GM21367 (cell line): ENCODE results near the gene CD22.

Experiments used
- ATAC-seq: cut with Tn5 transposase; IDR thresholded peaks from one replicate; pipeline ENCODE4 v1.9.1; 2021; ENCODE audit not compliant: unreplicated experiment

Gene CD22

DNA sequence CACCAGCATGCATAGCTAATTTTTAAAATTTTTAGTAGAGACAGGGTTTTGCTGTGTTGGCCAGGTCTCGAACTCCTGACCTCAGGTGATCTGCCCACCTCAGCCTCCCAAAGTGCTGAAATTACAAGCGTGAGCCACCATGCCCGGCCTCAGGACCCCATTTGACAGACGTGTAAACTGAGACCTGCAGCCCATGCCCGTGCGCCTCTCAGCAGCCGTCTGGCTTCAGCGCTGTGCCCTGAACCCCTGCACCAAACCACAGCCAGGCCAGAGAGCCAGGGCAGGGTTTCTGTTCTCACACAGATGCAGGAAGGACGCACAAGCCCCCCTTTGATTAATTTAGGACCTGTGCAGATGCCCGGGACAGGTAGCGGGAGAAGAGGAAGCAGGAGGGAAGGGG lies 11.4 kb downstream of the CD22 start:
- ATAC-seq: no peak

DNA sequence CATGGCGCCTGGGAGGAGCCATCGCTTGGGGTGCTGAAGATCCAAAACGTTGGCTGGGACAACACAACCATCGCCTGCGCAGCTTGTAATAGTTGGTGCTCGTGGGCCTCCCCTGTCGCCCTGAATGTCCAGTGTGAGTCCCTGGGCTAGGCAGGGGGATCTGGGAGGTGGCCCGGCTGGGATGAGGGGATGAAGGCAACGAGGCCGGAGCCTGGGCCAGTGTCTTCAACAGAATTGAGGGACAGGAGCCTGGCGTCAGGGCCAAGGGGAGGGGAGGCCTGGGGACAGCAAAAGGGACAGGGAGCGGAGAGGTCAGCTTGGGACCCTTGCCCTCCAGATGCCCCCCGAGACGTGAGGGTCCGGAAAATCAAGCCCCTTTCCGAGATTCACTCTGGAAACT lies 12.0 kb downstream of the CD22 start:
- ATAC-seq: no peak

DNA sequence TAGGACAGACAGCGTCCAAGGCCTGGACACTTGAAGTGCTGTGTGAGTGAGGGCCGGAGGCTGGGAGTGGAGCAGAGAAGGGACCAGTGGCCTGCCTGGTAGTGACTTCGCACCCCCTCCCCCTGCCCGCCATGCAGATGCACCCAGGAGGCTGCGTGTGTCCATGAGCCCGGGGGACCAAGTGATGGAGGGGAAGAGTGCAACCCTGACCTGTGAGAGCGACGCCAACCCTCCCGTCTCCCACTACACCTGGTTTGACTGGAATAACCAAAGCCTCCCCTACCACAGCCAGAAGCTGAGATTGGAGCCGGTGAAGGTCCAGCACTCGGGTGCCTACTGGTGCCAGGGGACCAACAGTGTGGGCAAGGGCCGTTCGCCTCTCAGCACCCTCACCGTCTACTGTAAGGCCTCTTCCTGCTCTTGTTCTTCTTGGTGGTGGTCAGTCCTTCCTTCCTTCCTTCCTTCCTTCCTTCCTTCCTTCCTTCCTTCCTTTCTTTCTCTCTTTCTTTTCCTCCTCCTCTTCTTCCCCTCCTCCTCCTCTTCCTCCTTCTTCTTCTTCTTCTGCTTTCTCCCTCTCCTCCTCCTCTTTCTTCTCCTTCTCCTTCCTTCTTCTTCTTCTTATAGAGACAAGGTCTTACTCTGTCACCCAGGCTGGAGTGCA lies 12.7 kb downstream of the CD22 start:
- ATAC-seq: no peak

DNA sequence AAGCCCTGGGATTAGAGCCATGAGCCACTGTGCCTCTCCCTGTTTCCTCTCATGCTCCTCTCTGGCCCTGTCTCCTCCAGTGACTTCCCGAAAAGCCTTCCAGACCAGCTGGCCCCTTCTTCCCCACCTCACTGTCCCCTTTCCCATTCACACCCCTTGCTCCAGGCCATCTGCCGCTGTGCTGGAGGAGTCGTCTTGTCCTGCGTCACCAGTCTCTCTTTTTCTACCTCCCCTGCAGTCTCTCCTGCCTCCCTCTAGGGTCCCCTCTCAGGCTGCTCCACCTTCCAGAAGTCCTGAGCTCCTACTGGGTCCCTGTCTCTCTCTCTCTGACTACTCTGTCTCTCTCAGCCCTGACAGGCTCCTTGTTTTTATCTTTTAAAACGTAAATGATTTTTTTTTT lies 13.4 kb downstream of the CD22 start:
- ATAC-seq: no peak

DNA sequence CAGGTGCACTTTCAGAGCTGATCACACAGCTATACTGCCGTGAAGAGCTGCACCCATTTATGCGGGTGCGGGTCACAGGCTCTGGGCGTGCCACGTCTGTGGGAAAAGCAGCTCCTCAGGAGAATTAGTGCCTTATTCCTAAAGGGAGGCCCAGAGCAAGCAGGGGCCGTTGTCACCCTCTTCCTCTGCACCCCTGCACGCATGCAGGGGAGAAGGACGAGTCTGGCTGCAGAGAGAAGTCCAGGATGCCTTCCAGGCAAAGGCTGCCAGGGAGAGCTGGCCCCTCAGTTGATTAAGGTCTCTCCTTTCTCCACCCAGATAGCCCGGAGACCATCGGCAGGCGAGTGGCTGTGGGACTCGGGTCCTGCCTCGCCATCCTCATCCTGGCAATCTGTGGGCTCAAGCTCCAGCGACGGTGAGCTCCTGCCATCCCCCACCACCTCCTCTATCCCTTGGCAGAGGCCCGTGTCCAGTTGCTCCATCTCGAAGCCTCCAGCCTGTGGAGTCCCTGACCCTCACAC lies 15.6 kb downstream of the CD22 start:
- no peak for ATAC-seq

DNA sequence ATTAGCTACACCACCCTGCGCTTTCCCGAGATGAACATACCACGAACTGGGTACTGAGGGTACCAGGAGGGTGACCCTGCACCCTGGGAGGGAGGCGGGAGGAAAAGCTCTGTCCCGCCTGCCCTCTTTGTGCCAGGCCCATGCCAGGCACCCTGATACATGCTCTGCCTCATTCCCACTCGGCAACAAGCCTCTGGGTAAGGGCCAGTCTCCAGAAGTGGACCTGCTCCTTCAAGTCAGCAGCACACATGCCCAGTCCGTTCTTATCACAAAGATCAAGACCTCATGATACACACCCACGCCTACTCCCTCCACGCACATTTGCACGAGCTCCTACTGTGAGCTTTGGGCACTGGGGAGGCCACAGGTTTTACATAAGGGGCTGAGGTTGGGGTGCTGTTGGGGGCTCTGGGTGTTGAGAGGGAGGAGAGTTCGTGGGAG lies 16.7 kb downstream of the CD22 start:
- no peak for ATAC-seq

DNA sequence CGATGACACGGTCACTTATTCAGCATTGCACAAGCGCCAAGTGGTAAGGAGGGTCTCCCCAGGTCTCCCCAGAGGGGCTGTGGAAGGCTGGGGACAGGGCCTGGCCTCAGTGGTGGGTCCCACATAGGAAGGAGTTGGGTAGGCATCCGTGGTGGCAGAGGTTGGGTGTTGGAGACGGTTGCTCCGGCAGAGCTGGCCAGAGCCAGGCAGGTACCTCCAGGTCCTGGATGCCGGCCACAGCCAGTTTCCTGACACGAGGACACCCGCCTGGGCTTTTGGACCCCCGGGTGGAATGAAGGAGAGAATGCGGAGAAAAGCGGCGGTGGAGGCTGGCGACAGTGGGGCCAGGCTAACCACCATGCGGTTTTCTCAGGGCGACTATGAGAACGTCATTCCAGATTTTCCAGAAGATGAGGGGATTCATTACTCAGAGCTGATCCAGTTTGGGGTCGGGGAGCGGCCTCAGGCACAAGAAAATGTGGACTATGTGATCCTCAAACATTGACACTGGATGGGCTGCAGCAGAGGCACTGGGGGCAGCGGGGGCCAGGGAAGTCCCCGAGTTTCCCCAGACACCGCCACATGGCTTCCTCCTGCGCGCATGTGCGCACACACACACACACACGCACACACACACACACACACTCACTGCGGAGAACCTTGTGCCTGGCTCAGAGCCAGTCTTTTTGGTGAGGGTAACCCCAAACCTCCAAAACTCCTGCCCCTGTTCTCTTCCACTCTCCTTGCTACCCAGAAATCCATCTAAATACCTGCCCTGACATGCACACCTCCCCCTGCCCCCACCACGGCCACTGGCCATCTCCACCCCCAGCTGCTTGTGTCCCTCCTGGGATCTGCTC lies 17.4 kb downstream of the CD22 start:
- no peak for ATAC-seq

DNA sequence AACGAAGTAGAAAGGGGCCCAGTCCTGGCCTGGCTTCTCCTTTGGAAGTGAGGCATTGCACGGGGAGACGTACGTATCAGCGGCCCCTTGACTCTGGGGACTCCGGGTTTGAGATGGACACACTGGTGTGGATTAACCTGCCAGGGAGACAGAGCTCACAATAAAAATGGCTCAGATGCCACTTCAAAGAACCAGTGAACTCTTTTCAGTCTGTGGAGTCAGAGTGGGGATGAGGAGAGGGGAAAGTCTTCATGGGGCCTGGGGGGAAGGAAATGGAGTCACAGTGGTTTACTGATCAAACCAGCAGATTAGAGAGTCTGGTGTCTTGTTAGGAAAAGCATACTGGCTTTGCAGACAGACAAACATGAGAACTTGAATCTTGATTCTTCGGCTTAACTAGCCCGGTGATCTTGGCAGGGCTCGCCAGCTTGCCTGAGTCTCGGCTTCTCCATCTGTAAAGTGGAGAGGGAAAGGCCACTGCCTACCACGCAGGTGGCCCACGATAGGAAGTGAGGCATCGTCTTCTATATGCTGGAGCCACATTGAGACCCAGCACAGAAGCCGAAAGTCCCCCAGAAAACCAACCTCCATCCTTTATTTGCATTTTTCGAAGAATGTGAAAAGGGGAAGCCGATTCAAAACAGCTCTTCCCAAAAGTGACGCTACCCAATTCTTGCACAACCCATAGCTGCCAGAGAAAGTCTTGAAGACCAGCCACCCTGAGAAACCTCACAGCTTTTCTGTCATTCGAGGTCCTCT lies 18.4 kb downstream of the CD22 start, which contains the start of gene FFAR1:
Gene FFAR1 (plus strand): TSS at position 732 of the 759 bp plus-strand sequence. CDS start 3,650 bp downstream, outside the sequence.
- peak; percentile 41 for ATAC-seq

DNA sequence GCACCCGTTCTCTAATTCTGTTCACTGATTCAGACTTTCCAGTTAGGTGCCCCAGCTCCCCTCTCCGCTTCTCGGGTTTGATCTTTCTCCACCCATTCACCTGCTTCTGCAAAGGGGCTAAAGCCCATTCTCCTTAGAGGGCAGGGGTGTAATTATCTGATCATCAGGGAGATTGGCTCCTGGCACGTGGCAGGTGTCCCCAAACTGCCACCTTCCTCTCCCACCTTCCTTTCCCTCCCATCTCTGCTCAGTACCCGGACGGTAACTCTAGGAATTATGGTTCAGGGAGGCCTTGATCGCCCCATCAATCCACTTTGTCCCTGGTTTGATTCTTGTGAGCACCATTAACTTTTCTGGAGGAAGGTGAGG lies 18.9 kb downstream of the CD22 start:
- ATAC-seq: no peak

DNA sequence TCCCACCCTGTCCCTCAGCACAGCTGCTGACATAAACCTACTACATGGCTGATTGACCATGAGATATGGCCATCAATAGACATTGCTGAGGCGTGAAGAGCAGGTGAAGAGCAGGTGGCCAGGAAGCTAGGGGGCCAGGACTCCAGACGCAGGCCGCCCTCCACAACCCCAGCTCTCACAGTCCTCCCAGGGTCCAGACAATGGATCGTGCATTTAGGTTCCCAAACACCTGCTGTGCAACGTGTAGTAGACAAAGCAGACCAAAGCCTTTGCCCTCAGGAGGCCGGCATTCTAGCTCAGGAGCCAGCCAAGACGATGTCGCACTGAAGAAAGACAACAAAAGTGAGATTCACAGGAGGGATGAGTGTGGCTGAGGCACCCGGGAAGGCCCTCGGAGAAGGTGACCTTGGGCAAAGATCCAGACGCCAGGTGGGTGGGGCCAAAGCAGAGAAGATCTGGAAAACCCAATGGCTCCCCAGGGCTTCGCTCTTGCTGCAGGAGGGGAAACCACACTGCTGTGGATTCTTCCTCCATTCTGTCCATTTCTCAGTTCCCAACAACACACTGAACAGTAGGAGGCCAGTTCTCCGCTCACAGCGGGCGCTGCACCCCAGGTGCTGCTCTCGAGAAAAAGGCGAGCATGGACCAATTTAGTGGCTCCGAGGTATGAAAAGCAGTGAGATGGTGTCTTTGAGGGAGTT lies 20.1 kb downstream of the CD22 start:
- ATAC-seq: no peak

DNA sequence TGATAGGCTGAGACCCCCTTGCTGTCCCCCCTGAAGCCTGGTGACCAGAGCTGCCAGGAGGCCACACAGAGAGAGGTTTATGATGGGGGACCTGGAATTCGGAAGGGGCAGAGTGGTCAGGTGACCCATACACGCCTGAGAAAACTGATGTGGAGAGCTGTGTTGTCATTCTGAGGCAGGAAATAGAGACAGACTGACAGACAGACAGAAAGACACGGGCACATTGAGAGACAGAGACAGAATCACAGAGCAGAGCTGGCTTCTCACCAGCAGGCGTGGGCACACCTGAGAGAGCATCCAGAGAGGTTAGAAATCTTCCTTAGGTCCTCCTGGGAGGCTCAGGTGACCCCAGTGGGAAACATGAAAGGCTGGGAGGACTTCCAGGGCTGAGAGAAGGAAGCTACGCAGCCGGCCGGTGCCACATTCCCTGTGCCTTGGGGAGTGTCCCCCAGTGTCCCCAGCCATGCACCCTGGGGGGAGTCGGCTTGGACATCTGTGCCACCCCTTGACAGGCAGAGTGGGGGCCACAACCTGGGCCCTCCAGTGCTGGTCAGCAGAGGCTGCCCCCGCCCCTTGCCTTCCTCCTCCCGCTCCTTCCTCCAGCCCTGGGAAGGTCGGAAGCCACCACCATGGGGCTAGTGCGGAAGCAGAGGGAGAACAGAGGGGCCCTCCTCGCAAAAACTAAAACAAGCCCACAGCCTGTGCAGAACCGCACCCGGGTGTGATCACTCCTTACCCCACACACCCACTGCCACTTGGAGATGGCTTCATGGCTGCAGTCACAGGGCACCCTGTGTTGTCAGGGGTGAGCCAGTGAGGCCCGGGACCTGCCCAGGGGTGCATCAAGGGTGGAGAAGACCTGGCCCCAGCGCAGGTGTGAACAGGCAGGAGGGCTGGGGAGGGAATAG lies 20.9 kb downstream of the CD22 start:
- no peak for ATAC-seq

DNA sequence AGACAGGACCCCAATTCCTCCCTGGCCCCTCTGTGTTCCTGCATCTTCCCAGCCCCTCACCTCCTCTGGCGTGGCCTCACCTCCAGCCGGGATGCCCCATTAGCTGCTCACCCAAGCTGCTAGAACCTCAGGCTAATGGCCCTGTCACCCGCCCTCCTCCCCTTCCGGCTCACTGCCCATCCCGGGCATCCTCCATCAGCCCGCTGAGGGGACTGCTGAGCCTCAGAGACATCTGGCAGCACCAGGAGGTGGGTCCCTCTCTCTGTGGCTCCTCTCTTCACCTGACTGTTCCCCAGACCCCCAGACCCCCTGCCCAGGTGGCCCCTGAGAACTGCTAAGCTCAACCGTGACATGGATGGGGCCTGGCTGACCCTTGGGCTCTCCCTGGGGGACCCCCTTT lies 21.6 kb downstream of the CD22 start:
- no peak for ATAC-seq

DNA sequence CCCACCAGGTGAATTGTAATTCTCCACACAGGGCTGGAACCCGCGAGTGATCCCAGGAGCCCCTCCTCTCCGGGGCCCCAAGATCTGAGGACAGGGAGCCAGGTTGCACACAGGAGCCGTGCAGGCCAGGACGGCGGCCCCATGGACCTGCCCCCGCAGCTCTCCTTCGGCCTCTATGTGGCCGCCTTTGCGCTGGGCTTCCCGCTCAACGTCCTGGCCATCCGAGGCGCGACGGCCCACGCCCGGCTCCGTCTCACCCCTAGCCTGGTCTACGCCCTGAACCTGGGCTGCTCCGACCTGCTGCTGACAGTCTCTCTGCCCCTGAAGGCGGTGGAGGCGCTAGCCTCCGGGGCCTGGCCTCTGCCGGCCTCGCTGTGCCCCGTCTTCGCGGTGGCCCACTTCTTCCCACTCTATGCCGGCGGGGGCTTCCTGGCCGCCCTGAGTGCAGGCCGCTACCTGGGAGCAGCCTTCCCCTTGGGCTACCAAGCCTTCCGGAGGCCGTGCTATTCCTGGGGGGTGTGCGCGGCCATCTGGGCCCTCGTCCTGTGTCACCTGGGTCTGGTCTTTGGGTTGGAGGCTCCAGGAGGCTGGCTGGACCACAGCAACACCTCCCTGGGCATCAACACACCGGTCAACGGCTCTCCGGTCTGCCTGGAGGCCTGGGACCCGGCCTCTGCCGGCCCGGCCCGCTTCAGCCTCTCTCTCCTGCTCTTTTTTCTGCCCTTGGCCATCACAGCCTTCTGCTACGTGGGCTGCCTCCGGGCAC lies 22.6 kb downstream of the CD22 start:
- ATAC-seq: no peak

DNA sequence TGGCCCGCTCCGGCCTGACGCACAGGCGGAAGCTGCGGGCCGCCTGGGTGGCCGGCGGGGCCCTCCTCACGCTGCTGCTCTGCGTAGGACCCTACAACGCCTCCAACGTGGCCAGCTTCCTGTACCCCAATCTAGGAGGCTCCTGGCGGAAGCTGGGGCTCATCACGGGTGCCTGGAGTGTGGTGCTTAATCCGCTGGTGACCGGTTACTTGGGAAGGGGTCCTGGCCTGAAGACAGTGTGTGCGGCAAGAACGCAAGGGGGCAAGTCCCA lies 23.1 kb downstream of the CD22 start:
- ATAC-seq: no peak

DNA sequence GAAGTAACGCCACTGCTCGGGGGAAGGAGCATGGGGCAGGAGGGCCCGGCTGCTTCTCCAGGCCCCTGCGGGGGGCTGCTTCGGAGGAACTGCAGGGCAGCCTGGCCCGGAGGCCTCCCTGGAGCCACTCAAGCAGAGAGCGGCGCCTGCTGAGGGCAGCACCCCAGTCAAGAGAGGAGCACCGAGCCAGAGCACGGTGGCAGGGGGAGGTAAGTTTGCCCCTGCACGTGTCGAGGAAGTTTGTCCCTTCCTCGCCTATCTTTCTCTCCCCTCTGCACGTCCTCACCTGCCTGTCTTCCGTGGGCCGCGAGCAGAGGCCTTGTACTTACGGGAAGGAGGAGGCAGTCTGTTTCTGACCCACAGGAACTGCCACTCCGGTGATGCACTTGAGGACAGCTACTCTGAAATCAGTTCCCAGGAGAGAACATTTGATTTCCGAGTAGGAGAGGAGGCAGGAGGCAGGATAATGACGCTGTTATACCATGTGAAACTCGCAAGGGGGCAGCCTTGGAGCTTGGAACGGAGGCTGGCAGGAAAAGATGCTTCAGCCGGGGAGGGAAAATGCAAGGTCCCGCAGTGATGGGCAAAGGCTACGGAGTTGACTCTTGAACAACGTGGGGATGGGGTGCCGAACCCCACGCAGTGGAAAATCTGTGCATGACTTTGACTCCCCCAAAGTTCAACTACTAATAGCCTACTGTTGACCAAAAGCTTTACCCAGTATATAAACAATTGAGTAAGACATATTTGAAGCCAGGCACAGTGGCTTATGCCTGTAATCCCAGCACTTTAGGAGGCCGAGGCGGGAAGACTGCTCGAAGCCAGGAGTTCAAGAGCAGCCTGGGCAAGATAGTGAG lies 23.7 kb downstream of the CD22 start:
- ATAC-seq: no peak

DNA sequence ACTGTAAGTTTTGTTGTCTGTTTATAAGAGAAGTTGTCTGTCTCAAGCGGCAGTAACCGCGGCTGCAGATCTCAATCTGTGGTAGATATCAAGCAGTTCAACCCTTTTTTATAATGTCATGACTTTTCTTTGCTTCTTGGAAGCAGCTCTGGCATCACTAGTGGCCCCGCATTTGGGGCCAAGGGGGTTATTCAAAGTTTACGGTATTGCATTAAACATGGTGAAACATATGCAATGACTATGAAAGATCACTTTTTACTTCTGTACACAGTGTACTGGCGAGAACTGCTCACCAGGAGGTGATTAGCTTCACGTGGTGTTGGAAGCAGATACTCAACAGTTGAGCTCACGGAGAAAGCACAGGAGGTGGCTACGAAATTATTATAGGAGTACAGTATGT lies 24.6 kb downstream of the CD22 start:
- no peak for ATAC-seq

DNA sequence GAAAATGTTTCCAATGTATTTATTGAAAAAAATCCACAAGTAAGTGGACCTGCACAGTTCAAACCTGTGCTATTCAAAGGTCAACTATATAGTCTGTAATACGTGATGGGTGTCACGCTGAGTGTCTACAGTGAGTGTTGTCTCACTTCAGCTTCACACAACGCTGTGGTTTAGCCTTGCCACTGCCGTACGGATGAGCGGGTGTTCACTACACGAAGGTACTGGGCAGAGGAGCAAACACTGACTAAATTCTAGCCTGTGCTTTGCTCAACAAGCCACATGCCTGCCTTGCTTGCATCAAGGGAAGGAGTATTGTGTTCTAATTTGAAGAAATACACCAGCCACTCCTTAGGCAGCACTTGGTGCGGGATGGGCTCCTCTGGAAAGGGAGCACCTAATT lies 25.9 kb downstream of the CD22 start:
- ATAC-seq: no peak

DNA sequence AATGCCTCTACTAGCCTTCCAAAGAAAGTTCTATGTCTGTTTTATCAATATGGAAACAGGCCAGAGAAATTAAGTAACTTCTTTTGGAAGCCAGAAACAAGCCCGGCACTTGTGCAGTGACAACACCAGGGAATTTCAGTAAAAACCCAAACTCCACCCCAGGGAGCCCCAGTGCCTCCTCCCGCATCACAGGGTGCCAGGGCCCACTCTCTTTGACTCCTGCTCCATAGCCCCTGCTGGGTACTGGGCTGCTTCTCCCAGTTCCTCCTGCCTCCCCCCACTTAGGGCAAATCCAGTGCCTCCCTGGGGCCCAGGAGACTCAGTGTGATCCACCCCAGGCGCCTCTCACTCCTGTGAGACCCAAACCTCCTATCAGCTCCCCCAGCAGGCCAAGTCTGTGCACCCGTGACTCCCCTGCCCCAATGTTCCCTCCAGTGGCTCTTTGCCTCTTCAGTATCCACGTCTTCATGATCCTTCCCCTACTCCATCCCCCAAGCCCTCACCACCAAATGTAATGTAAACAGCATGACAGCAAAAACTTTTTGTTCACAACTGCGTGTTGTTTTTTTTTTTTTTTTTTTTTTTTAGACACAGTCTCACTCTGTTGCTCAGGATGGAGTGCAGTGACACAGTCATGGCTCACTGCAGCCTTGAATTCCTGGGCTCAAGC lies 26.9 kb downstream of the CD22 start:
- no peak for ATAC-seq
